ENCODE measurements around the gene DNAJC22. TPM values are rescaled to one million over a fixed set of nuclear protein-coding genes. Genes with fewer than 3 reads are reported as not detected.
A peak's percentile ranks its signal among the peaks of the same experiment; 100 is the strongest.
"Not testable (repeated sequence)": the region's sequence is repeated elsewhere in the genome, so short reads cannot be mapped to it uniquely, and the experiment has no call there.

Gene DNAJC22
- total RNA-seq, 1 donor from 2014 or later, result 4.5 TPM

DNA sequence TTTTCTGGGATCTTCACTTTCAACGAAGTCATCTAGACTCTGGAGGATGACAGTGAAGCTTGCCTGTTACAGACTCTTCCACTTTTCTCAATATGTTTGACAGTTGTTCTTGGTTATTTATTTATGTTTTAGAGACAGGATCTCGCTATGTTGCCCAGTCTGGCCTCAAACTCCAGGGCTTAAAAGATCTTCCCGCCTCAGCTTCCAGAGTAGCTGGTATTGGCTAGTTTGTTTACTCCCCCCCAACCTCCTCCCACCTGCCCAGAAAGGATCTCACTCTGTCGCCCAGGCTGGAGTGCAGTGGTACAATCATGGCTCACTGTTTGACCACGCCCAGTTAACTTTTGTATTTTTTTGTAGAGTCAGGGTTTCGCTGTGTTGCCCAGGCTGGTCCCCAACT is 23.9 kb downstream of the DNAJC22 start:
- Mint-ChIP-seq H3K36me3 (ENCODE audit: unreplicated experiment) (no peaks in the 10 kb centered on the region), H3K4me1 (ENCODE audit: low read depth, unreplicated experiment) (peaks cover 12% of the 10 kb centered on the region), H3K4me3 (ENCODE audit: unreplicated experiment) (no peak overlapping the region), H3K27ac (ENCODE audit: unreplicated experiment) (peak overlapping the region; percentile 33), H3K9me3 (ENCODE audit: unreplicated experiment) (peaks cover 11% of the 10 kb centered on the region), H3K27me3 (ENCODE audit: unreplicated experiment) (peaks cover 13% of the 10 kb centered on the region)
- DNase-seq, result no peak
- TF ChIP-seq, protein P1, sequence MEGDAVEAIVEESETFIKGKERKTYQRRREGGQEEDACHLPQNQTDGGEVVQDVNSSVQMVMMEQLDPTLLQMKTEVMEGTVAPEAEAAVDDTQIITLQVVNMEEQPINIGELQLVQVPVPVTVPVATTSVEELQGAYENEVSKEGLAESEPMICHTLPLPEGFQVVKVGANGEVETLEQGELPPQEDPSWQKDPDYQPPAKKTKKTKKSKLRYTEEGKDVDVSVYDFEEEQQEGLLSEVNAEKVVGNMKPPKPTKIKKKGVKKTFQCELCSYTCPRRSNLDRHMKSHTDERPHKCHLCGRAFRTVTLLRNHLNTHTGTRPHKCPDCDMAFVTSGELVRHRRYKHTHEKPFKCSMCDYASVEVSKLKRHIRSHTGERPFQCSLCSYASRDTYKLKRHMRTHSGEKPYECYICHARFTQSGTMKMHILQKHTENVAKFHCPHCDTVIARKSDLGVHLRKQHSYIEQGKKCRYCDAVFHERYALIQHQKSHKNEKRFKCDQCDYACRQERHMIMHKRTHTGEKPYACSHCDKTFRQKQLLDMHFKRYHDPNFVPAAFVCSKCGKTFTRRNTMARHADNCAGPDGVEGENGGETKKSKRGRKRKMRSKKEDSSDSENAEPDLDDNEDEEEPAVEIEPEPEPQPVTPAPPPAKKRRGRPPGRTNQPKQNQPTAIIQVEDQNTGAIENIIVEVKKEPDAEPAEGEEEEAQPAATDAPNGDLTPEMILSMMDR (IDR thresholded peaks at IDR 0.05; ENCODE audit: partially characterized antibody, unreplicated experiment), result no peak

DNA sequence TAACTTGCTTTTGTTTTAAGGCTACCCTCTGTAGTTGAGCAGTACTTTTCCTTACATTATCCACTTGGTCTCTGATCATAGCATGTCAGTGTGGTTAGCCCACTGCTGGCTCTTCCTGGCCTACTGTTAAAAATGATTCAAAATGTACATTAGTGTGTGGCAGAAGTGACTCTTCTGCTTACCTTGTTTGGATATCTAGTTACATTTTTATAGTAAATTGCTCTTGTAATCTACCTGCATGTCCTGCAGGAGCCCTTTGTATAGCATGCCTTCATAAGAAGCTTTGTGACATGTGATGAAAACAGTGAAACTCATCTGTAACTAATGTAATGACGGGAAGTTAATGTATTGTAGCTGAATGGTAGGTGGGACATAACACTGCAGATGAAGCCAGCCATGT is 28.7 kb downstream of the DNAJC22 start:
- Mint-ChIP-seq H3K4me3 (ENCODE audit: unreplicated experiment) (no peak overlapping the region), H3K36me3 (ENCODE audit: unreplicated experiment) (no peaks in the 10 kb centered on the region), H3K4me1 (ENCODE audit: low read depth, unreplicated experiment) (peaks cover 2% of the 10 kb centered on the region), H3K27me3 (ENCODE audit: unreplicated experiment) (no peaks in the 10 kb centered on the region), H3K9me3 (ENCODE audit: unreplicated experiment) (no peaks in the 10 kb centered on the region), H3K27ac (ENCODE audit: unreplicated experiment) (no peak overlapping the region)
- no peak for DNase-seq
- TF ChIP-seq, protein P1 (IDR thresholded peaks at IDR 0.05; ENCODE audit: partially characterized antibody, unreplicated experiment), result no peak

DNA sequence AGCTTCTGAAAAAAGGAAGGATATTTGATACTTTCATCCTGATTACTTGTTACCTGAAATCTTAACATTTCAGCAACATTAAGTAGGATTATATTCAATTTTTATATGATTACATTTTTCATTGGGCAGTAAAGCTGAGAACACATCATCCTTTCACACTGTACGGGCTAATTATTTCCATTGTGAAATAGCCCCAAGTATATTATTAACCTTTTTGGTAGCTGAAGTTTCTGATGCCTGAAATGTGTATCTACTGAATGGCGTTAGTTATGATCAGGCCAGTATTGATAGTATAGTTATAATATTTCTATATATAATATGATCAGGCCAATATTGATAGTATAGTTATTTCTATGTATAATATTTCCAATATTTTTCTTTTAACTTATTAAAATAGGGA is 30.7 kb downstream of the DNAJC22 start:
- no peak for DNase-seq
- Mint-ChIP-seq H3K27me3 (ENCODE audit: unreplicated experiment) (no peaks in the 10 kb centered on the region), H3K4me1 (ENCODE audit: low read depth, unreplicated experiment) (no peaks in the 10 kb centered on the region), H3K4me3 (ENCODE audit: unreplicated experiment) (no peak overlapping the region), H3K36me3 (ENCODE audit: unreplicated experiment) (no peaks in the 10 kb centered on the region), H3K9me3 (ENCODE audit: unreplicated experiment) (no peaks in the 10 kb centered on the region), H3K27ac (ENCODE audit: unreplicated experiment) (no peak overlapping the region)
- TF ChIP-seq, protein P1 (IDR thresholded peaks at IDR 0.05; ENCODE audit: partially characterized antibody, unreplicated experiment), result no peak

DNA sequence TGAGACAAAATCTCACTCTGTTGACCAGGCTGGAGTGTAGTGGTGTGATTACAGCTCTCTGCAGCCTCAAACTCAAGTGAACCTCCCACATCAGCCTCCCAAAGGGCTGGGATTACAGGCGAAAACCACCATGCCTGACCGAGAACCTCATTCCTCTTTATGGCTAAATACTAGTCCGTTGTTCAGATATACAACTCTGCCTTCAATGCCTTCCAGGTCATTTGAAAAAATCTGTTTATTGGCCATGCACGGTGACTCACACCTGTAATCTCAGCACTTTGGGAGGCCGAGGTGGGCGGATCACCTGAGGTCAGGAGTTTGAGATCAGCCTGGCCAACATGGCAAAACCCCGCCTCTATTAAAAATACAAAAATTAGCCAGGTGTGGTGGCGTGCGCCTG is 33.5 kb downstream of the DNAJC22 start:
- H3K27ac Mint-ChIP-seq (ENCODE audit: unreplicated experiment); H3K27me3 Mint-ChIP-seq (ENCODE audit: unreplicated experiment); DNase-seq; H3K4me1 Mint-ChIP-seq (ENCODE audit: low read depth, unreplicated experiment); H3K36me3 Mint-ChIP-seq (ENCODE audit: unreplicated experiment); H3K9me3 Mint-ChIP-seq (ENCODE audit: unreplicated experiment); H3K4me3 Mint-ChIP-seq (ENCODE audit: unreplicated experiment): not testable (repeated sequence)

DNA sequence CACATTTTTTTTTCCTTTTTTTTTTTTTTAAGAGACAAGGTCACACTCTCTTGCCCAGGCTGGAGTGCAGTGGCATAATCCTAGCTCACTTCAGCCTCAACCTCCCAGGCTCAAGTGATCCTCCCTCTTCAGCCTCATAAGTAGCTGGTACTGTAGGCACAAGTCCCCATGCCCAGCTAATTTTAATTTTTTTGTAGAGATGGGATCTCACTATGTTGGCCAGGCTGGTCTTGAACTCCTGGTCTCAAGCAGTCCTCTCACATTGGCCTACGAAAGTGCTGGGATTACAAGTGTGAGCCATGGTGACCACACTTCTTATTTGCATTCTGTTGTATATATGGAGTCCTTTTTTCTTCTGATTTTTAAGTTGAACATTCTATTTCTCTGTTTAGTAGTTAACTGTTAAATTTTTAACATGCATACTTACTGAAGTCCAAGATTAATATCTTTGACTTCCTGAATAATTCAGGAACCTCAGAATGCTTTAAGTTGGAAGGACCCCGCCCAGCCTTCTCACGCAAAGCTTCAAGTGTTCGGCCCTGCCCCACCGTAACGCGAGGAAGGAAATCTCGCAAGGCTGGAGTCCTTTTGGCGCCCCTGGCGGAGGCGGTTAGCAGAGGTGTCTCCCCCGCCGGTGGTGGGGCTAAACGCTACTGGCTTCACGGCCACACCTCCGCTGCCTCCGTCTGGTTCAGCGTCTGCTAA is 42.1 kb downstream of the DNAJC22 start:
- Mint-ChIP-seq H3K27ac (ENCODE audit: unreplicated experiment) (no peak overlapping the region), H3K4me3 (ENCODE audit: unreplicated experiment) (no peak overlapping the region)
- DNase-seq, result peak; percentile 82

More for the DNA sequence above, 42.1 kb downstream of the DNAJC22 start:
- Mint-ChIP-seq H3K36me3 (ENCODE audit: unreplicated experiment) (no peaks in the 10 kb centered on the region), H3K9me3 (ENCODE audit: unreplicated experiment) (no peaks in the 10 kb centered on the region), H3K4me1 (ENCODE audit: low read depth, unreplicated experiment) (peaks cover 4% of the 10 kb centered on the region), H3K27me3 (ENCODE audit: unreplicated experiment) (no peaks in the 10 kb centered on the region)
- TF ChIP-seq, protein P1 (IDR thresholded peaks at IDR 0.05; ENCODE audit: partially characterized antibody, unreplicated experiment), result peak; percentile 61

Measured in glutamatergic neuron (in vitro differentiated cells).